MM.1S (cell line): Measurements from ENCODE around the gene ABCC1.

Source experiments
- CTCF ChIP-seq: fragments of 300-600 bp; sonication (generic); IDR thresholded peaks from 2 replicates; pipeline ENCODE4 v1.5.1; 2016; ENCODE audit warnings: antibody characterized with exemption, low read length, mixed read lengths
- EZH2 ChIP-seq: fragments of 300-600 bp; sonication (generic); optimal IDR thresholded peaks from 2 replicates; pipeline ENCODE3; 2017; ENCODE audit warnings: low read depth, mild to moderate bottlenecking, antibody characterized with exemption, low read length, mixed read lengths

GRCh38 chr16:16113076-16113475, 163.7 kb downstream of the ABCC1 start:
- TF ChIP-seq CTCF, result no peak
- TF ChIP-seq EZH2, result no peak
